D341Med (cell line): ENCODE results near the gene OTOG.
A peak's percentile ranks its signal among the peaks of the same experiment; 100 is the strongest.

Experiments used
- DNase-seq: peaks from one replicate; pipeline ENCODE4 v3.0.0; 2012; ENCODE audit warnings: low spot score

OTOG gene

GRCh38 chr11:17633987-17634775 lies 87.1 kb downstream of the OTOG start:
- DNase-seq = no peak

DNA sequence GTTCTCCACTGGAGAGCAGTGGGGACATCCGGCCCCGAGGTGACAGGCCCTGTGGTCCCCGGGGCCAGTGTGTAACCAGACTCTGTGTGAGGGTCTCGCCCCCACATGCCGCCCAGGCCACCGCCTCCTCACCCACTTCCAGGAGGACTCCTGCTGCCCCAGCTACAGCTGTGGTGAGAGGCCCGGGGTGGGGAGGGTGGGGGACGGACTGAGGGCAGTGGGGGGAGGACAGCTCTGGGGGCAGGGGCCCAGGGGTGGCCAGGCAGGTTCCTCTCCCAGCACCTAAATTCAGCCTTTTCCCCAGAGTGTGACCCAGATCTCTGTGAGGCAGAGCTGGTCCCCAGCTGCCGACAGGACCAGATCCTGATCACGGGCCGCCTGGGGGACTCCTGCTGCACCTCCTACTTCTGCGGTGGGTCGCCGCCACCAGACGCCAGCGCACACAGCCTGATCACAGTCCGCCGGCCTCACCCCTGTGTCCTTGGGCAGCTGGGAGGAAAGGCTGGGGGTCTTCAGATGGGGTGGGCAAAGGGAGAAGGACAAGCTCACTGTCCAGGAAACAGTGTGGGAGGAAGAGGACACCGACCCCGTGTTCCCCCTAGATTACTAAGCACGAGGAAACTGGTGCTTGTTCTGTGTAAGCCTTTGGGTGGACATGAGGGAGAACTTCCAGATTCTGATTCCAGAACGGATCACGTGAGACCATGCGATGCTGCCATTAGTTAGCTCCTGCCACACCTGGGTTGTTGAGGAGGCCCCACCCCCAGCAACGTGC lies 87.9 kb downstream of the OTOG start:
- DNase-seq = no peak

GRCh38 chr11:17635551-17635938 lies 88.5 kb downstream of the OTOG start:
- no peak for DNase-seq

DNA sequence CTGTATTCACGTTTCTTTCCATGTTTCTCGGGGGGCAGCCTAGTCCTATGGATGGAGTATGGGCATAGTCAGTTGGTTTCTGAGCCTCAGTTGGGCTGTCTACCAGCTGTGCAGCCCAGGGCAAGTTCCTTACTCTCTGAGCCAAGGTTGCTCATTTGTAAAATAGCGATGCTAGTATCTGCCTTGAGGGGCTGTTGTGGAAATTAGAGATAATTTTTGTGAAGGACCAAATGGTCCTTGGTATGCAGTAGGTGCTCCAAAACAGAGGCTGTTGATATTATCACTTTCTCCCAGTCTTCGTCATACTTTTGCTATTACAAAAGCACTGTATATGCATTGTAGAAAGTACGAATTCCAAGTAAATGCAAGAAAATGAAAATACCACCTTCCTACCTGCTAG lies 89.7 kb downstream of the OTOG start:
- DNase-seq = no peak

DNA sequence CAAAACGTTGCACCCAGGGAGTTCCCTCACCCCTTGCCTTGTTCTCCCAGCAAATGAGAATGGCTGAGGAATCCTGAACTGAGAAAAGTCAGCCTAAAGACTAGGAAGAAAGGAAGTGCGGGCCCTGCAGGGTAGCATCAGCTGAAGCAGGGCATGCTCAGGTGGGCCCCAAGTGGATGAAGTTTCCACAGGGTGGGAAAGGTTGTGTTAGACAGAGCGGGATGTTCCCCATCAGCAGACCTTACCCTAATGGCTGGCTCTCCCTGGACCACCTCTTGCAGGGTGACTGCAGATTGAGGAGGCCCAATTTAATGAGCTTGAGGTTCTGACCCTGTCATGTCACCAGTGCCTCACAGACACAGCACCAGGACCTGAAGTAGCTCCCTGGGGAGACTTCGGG lies 90.8 kb downstream of the OTOG start:
- DNase-seq = no peak

DNA sequence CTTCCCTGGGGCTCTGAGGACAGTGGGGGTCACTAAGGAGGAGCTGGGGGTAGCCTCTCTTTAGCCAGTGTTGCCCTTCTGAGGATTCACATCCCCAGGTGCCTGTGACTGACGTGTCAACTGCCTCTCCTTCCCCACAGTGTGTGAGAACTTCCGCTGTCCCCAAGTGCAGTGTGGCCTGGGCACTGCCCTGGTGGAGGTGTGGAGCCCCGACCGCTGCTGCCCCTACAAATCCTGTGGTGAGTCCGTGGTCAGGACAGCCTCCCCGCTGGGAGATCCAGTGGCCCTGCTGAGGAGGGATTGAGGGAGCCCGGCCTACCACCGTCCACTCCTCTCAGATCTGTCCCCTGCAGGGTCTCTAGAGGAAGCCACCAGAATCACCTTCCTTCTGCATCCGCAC lies 91.3 kb downstream of the OTOG start:
- no peak for DNase-seq

DNA sequence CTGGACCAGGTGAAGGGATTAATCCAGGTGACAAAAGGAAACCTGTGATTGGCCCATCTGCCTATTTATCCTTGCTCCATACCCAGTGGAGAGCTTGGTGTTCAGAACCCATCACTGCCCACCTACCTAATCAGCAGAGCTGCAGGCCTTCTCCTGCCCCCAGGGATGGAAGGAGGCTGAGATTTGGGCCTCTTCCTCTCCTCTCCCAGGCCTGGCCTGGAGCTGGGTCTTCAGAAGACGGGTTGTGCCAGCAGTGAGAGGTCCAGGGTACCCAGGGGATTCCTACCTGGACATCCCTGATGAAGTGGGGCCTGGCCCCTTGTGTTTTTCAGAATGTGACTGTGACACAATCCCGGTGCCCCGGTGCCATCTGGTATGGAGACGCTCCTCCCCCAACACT lies 92.0 kb downstream of the OTOG start:
- DNase-seq = no peak

- DNase-seq = no peak
Measured at GRCh38 chr11:17639781-17640180, 92.7 kb downstream of the OTOG start.

- DNase-seq = peak; percentile 23
Measured at GRCh38 chr11:17640493-17641164, 93.6 kb downstream of the OTOG start.

GRCh38 chr11:17641792-17642350 lies 94.8 kb downstream of the OTOG start:
- DNase-seq = peak; percentile 18

- DNase-seq = no peak
Measured at GRCh38 chr11:17642370-17642769, 95.3 kb downstream of the OTOG start.

DNA sequence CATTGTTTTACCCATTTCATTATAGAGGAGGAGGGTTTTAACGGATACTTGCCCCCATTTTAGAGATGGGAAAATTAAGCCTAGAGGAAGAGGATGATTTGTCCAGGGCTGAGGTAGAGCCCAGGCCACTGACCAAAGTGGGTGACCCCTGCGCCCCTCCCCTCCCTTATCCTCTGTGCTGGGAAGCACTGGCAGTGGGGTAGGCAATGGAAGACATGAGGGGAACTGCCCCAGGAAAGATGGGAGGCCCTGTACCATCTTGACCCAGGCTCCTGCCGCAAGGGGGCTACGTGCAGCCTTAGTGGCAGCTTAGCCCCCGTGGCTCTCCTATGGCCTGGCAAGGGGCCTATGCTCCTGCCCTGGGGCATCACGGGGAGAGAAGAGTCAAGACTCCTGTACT lies 95.9 kb downstream of the OTOG start:
- peak; percentile 16 for DNase-seq

GRCh38 chr11:17643506-17644405 lies 96.7 kb downstream of the OTOG start:
- DNase-seq = peak; percentile 17

- peak; percentile 18 for DNase-seq
Measured at GRCh38 chr11:17645190-17645970, 98.3 kb downstream of the OTOG start.

GRCh38 chr11:17646451-17647145 lies 99.5 kb downstream of the OTOG start:
- DNase-seq = no peak

DNA sequence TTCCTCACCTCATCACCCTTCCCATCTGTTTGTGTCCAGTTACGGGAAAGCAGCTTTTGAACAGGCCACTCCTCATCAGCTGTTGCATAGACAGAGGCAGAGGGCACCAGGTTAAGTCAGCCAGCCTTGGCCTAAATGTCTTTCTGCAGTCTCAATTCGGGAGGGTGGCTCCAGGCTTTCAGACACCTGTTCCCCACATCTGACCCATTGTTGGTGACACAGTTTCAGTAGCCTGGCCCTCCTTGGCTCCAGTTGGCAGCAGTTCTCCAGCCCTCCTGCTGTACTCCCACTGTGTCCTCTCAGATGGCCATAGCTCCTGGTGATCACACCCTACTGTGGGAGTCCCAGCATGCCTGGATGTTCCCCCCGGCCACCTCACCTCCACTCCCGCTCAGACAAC lies 101.5 kb downstream of the OTOG start:
- no peak for DNase-seq

- DNase-seq = no peak
Measured at GRCh38 chr11:17649261-17649660, 102.2 kb downstream of the OTOG start.

- DNase-seq = no peak
Measured at GRCh38 chr11:17649696-17650095, 102.6 kb downstream of the OTOG start.

DNA sequence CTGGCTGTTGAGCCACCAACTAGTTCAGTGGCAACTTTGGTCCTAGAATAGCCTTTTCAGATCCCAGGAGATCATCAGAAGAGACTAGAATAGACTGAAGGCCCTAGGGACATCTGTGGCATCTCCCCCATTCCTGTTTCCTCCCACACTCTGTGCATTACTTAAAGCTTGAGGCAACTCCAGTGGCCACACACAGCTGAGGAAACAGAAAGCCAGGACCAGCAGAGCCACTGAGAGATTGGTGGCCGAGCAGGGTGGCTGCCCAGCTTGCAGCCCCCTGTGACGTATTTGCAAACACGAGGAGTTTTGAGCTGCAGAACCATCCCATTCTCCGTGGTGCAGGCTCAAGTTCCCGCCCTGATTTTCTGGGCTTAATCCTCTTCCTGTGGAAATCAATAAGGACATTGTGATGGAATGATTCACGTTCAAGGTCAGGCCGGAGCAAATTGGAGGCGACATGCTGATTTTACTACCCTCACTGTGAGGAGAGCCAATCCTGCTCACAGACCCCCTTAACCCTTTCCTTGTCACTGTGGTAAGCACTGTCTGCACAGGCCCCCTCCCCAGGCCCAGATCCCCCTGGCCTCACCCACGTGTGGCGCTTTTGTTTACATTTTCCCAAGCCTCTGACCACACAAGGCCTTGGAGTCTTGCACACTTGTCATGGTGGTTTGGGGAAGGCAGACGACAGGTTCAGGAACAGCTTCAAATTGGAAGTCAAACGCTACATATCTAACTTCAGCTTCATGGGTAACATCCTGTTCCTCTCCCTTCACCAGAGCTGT lies 103.3 kb downstream of the OTOG start:
- DNase-seq = no peak
